GM20431 (cell line): ENCODE results near the gene TMEM30A.

Source experiments
- in situ Hi-C: fragments of 300-500 bp; cut with MseI, MboI; formaldehyde crosslinking; loops from one replicate; pipeline ENCODE4 v1.15.0; 2020; ENCODE audit warnings: low sequenced_read_pairs; ENCODE audit not compliant: unreplicated experiment

The TMEM30A gene

GRCh38 chr6:75284632-75285282 is at the start of gene TMEM30A:
TSS of gene TMEM30A (minus strand) at chr6:75284792. CDS start at chr6:75284638, 154 bp downstream.
- in situ Hi-C loops, result no loop called here

- in situ Hi-C loops, result no loop called here
Observed at GRCh38 chr6:75333676-75334200, 49.1 kb upstream of the TMEM30A start.

GRCh38 chr6:75331151-75331550 is 46.6 kb upstream of the TMEM30A start:
- in situ Hi-C loops, result no loop called here

DNA sequence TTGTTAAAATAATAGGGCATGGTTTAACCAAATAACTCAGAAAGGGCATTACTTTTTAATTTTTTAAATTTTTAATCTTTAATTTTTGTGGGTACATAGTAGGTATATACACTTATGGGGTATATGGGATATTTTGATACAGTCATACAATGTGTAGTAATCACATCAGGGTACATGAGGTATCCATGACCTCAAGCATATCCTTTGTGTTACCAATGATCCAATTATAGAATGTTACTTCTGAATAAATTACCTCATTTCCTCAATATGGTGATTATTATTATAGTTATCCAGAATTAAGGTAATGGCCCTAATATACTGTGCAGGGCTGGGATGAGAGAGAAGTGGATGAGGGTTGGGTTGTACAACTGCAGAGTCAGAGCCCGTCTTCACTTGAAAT is 45.1 kb upstream of the TMEM30A start:
- in situ Hi-C loops, result no loop called here

- in situ Hi-C loops, result no loop called here
Observed at GRCh38 chr6:75327807-75328206, 43.2 kb upstream of the TMEM30A start.

- in situ Hi-C loops, result no loop called here
Observed at GRCh38 chr6:75326557-75327258, 42.1 kb upstream of the TMEM30A start.

DNA sequence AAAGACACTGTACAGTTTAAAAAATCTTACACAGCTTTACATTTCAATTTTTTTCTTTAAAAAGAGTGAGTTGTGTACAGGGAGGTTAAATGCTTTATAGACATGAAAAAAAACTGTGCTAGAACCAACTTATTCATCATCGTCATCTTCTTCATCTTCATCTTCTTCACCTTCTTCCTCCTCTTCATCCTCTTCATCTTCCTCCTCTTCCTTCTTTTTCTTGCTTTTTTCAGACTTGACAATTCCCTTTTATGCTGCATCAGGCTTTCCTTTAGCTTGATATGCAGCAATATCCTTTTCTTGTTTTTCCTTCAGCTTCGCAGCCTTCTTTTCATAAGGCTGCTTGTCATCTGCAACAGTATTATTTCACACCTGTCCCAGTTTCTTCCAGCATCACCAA is 34.3 kb upstream of the TMEM30A start:
- in situ Hi-C loops, result no loop called here

DNA sequence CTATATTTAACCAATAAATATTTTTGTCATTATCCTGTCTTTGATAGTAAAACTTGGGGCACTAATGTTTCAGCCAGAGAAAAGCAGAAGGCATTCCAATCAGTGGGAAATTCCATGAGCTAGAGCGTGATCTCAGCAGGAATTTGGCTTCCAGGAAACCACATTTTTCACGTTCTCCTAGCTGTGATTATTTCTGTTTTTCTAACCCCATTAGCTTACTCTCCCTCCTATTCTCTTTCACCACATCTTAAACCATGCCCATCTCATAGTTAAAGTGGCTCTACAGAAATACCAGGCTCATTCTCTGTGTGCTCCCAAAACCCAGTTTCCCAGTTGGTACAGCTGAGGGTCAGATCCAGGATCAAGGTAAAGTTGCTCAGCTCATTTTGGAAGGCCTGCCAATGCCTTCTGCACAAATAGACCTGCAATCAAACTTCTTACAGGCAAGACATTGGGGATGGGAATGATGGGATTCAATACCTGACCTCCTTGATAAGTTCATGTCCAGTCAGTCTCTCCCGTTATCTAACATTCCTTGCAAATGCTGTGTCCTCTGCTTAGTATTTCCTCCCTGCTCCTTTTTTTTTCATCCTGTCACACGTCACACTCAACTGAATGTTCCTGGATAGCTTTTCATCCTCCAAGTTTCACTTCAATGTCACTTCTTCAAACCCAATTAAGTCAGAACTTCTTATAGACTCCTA is 33.1 kb upstream of the TMEM30A start:
- in situ Hi-C loops, result no loop called here

- in situ Hi-C loops, result no loop called here
Observed at GRCh38 chr6:75315978-75316377, 31.4 kb upstream of the TMEM30A start.

GRCh38 chr6:75308250-75308988 is 23.8 kb upstream of the TMEM30A start:
- in situ Hi-C loops, result no loop called here

- in situ Hi-C loops, result no loop called here
Observed at GRCh38 chr6:75307364-75308004, 22.9 kb upstream of the TMEM30A start.

- in situ Hi-C loops, result no loop called here
Observed at GRCh38 chr6:75306064-75306463, 21.5 kb upstream of the TMEM30A start.

DNA sequence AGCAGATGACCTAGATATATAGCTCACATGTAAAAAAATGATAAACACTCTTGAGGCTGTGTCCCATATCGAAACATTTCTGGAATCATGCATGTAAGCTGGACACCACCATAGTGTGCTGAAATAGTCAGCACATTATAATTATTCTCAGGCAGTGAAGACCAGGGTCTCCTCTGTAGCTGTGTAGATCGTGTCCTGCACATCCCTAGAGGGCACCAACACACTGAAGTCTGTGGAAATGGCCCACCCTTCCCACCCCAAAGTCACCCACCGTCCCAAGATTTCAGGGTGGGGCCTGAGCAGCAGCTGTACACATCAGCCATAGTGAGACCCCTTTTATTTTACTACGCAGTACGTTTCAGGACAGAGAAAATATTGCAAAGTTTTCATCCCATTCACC is 21.0 kb upstream of the TMEM30A start:
- in situ Hi-C loops, result no loop called here

DNA sequence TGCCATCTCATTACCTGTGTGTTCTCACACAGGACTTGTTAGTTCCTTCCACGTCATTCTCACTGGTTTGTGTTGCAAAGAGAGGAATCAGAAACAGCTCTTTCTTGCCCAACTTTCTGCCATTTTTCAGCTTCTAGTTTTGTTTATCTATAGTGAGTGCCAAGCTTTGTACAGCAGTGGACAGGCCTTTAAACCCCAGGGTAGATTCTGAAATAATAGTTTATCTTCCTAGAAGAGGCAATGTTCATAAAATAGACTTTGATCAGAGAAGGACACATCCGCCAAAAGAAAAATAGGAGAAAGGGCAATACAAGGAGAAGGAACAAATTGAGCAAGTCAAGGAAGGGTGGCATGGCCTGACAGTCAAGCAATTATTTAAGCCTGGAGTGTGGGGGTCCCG is 17.7 kb upstream of the TMEM30A start:
- in situ Hi-C loops, result no loop called here

- in situ Hi-C loops, result no loop called here
Observed at GRCh38 chr6:75301537-75301936, 16.9 kb upstream of the TMEM30A start.

GRCh38 chr6:75301088-75301487 is 16.5 kb upstream of the TMEM30A start:
- in situ Hi-C loops, result no loop called here

GRCh38 chr6:75300531-75300855 is 15.9 kb upstream of the TMEM30A start:
- in situ Hi-C loops, result no loop called here

- in situ Hi-C loops, result loop anchor here (10.0 kb wide), 1 partner anchor 235 kb away; no protein-coding TSS in a partner anchor
Observed at GRCh38 chr6:75299801-75300530, 15.4 kb upstream of the TMEM30A start.
